ENCODE results near the gene ARHGAP5. TPM values are rescaled to one million over a fixed set of nuclear protein-coding genes. Genes with fewer than 3 reads are reported as not detected.

Gene ARHGAP5
- total RNA-seq, 3 donors from 2014 or later (not counting 1 experiment from before 2014, with no cell fraction given): 31.5 to 45.8 (median 41.1) TPM

DNA sequence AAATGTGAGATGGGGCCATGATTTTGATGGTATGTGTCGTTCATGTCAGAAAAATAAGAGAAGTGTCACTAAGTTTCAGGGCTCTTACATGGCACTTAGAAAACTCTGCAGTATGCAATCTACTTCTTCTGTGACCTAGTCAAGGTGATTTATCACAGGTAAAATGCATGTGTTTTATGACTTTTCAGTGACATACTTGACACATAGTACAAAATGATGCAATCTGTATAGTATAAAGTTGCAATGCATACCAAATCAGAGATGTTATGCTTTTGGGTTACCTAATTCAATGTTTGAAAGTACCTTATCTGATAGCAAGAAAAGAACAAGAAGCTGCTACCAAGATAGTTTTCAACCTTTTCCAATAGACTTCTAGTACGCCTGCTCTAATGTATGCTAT is 21.9 kb upstream of the ARHGAP5 start:
- Mint-ChIP-seq H3K36me3 (no peaks in the 10 kb centered on the region), H3K27ac (no peak overlapping the region), H3K4me1 (no peaks in the 10 kb centered on the region), H3K9me3 (no peaks in the 10 kb centered on the region), H3K27me3 (ENCODE audit: low read depth in 2 of 2) (peaks cover 10 to 21% of the 10 kb centered on the region in 2 donors), H3K4me3 (no peak overlapping the region)
- WGBS (ENCODE audit: insufficient coverage): 0% methylated on average over 1 of the region's 2 CpGs
- H3K4me1 ChIP-seq (ENCODE audit: control insufficient read depth, insufficient read depth, low read length): peaks cover under 1% of the 10 kb centered on the region
- no peak for ATAC-seq
- no peaks in the 10 kb centered on the region for H3K36me3 ChIP-seq (ENCODE audit: control insufficient read depth, insufficient read depth, low read length)
- no peaks in the 10 kb centered on the region for H3K9me3 ChIP-seq (ENCODE audit: control insufficient read depth, insufficient read depth, low read length)
- intact Hi-C loops (cut with micrococcal nuclease): no loop called here
- TF ChIP-seq, protein P1, sequence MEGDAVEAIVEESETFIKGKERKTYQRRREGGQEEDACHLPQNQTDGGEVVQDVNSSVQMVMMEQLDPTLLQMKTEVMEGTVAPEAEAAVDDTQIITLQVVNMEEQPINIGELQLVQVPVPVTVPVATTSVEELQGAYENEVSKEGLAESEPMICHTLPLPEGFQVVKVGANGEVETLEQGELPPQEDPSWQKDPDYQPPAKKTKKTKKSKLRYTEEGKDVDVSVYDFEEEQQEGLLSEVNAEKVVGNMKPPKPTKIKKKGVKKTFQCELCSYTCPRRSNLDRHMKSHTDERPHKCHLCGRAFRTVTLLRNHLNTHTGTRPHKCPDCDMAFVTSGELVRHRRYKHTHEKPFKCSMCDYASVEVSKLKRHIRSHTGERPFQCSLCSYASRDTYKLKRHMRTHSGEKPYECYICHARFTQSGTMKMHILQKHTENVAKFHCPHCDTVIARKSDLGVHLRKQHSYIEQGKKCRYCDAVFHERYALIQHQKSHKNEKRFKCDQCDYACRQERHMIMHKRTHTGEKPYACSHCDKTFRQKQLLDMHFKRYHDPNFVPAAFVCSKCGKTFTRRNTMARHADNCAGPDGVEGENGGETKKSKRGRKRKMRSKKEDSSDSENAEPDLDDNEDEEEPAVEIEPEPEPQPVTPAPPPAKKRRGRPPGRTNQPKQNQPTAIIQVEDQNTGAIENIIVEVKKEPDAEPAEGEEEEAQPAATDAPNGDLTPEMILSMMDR (IDR thresholded peaks at IDR 0.05): no peak
- no peak overlapping the region for H3K4me3 ChIP-seq (ENCODE audit: low read length)
- no peaks in the 10 kb centered on the region for H3K27me3 ChIP-seq (ENCODE audit: control insufficient read depth, insufficient read depth, low read length)
- DNase-seq: no peak
- H3K27ac ChIP-seq (ENCODE audit: low read length): no peak overlapping the region

DNA sequence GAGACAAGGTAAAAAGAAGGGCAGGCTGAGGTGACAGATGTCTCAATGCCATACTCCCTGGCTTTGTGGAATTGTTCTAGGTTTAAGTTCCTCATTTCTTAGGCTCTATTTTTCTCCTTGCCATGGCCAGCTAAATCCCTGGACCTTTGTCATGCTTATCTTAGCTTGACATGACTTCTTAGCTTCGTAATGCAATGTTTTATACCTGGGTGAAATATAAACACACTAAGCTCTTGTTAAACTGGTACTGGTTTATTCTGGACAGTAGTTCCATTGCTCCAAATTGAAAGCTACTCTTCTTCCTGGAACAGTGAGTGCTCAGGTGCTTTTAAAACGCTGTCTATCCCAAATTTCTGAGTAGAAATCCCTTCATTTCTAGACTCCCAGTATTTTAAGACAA is 17.4 kb upstream of the ARHGAP5 start:
- Mint-ChIP-seq H3K4me1 (no peaks in the 10 kb centered on the region), H3K27me3 (ENCODE audit: low read depth in 2 of 2) (peaks cover 9 to 14% of the 10 kb centered on the region in 2 donors), H3K36me3 (no peaks in the 10 kb centered on the region), H3K27ac (no peak overlapping the region), H3K9me3 (no peaks in the 10 kb centered on the region), H3K4me3 (no peak overlapping the region)
- H3K27ac ChIP-seq (ENCODE audit: low read length): no peak overlapping the region
- H3K27me3 ChIP-seq (ENCODE audit: control insufficient read depth, insufficient read depth, low read length): no peaks in the 10 kb centered on the region
- no peak for ATAC-seq
- no peaks in the 10 kb centered on the region for H3K36me3 ChIP-seq (ENCODE audit: control insufficient read depth, insufficient read depth, low read length)
- no peaks in the 10 kb centered on the region for H3K4me1 ChIP-seq (ENCODE audit: control insufficient read depth, insufficient read depth, low read length)
- H3K9me3 ChIP-seq (ENCODE audit: control insufficient read depth, insufficient read depth, low read length): no peaks in the 10 kb centered on the region
- TF ChIP-seq, protein P1 (IDR thresholded peaks at IDR 0.05): no peak
- intact Hi-C loops (cut with micrococcal nuclease): no loop called here
- 0% methylated on average over 1 of the region's 2 CpGs for WGBS (ENCODE audit: insufficient coverage)
- no peak overlapping the region for H3K4me3 ChIP-seq (ENCODE audit: low read length)
- DNase-seq: no peak

DNA sequence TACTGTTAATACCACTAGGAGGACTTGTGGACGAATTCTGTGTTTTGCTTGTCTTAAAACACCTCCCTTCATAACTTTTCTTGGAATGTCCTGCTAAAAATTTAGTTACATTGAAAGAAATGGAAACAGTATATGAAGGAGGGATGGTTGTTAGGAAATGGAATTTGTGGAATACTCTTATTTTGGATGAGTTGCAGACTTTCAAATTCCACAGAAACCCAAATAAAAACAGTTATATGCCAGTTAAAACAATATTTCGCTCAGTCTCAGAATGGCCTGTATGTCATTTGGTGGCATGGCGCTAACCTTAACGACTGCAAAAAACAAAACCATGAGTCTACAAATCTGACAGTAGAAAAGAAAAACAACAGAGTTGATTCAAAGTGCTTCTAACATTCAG is 12.2 kb upstream of the ARHGAP5 start:
- intact Hi-C loops (cut with micrococcal nuclease): no loop called here
- Mint-ChIP-seq H3K36me3 (no peaks in the 10 kb centered on the region), H3K4me1 (no peaks in the 10 kb centered on the region), H3K27me3 (ENCODE audit: low read depth in 2 of 2) (peaks cover 0 to 5% of the 10 kb centered on the region in 2 donors), H3K4me3 (no peak overlapping the region), H3K27ac (no peak overlapping the region), H3K9me3 (no peaks in the 10 kb centered on the region)
- TF ChIP-seq, protein P1 (IDR thresholded peaks at IDR 0.05): no peak
- DNase-seq: no peak
- no peaks in the 10 kb centered on the region for H3K4me1 ChIP-seq (ENCODE audit: control insufficient read depth, insufficient read depth, low read length)
- H3K36me3 ChIP-seq (ENCODE audit: control insufficient read depth, insufficient read depth, low read length): no peaks in the 10 kb centered on the region
- H3K9me3 ChIP-seq (ENCODE audit: control insufficient read depth, insufficient read depth, low read length): no peaks in the 10 kb centered on the region
- ATAC-seq: no peak
- WGBS (ENCODE audit: insufficient coverage): 96% methylated on average over 4 of the region's 4 CpGs
- no peak overlapping the region for H3K27ac ChIP-seq (ENCODE audit: low read length)
- no peaks in the 10 kb centered on the region for H3K27me3 ChIP-seq (ENCODE audit: control insufficient read depth, insufficient read depth, low read length)
- H3K4me3 ChIP-seq (ENCODE audit: low read length): no peak overlapping the region

DNA sequence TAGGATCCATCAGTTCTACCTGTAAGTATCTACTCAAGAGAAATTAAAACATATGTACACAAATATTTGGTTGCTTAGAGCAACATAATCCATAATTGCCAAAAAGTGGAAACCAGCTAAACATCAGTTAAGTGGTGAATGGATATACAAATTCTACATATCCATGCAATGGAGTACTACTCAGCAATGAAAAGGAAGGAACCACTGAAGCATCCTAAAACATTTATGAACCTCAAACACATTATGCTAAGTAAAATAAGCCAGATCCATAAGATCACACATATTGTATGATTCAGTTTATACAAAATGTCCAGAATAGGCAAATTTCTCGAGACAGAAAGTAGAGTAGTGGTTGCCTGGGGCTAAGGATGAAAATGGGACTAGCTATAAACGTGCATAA is 8.4 kb upstream of the ARHGAP5 start:
- H3K36me3 Mint-ChIP-seq: no peaks in the 10 kb centered on the region
- Histone ChIP-seq H3K4me1 (ENCODE audit: control insufficient read depth, insufficient read depth, low read length) (no peaks in the 10 kb centered on the region), H3K27ac (ENCODE audit: low read length) (no peak overlapping the region), H3K36me3 (ENCODE audit: control insufficient read depth, insufficient read depth, low read length) (no peaks in the 10 kb centered on the region), H3K4me3 (ENCODE audit: low read length) (no peak overlapping the region), H3K9me3 (ENCODE audit: control insufficient read depth, insufficient read depth, low read length) (no peaks in the 10 kb centered on the region), H3K27me3 (ENCODE audit: control insufficient read depth, insufficient read depth, low read length) (no peaks in the 10 kb centered on the region)
- no peak for ATAC-seq
- 65% methylated on average over 2 of the region's 2 CpGs for WGBS (ENCODE audit: insufficient coverage)
- no peak for DNase-seq
- H3K27ac Mint-ChIP-seq: no peak overlapping the region
- no peak overlapping the region for H3K4me3 Mint-ChIP-seq
- intact Hi-C loops (cut with micrococcal nuclease): no loop called here
- no peaks in the 10 kb centered on the region for H3K9me3 Mint-ChIP-seq
- H3K4me1 Mint-ChIP-seq: peaks cover 0 to 2% of the 10 kb centered on the region in 2 donors
- TF ChIP-seq, protein P1 (IDR thresholded peaks at IDR 0.05): no peak
- H3K27me3 Mint-ChIP-seq (ENCODE audit: low read depth in 2 of 2): peaks cover 0 to 2% of the 10 kb centered on the region in 2 donors

Data from natural killer cell (primary cell).